Retinal pigment epithelial cell (primary cell): ENCODE results near the gene ALDH6A1.

Experiments used
- DNase-seq: peaks from one replicate; pipeline ENCODE4 v3.0.0-alpha.2; 2010; ENCODE audit warnings: low read depth
- H3K4me3 ChIP-seq: 2 replicates; pipeline ENCODE4 v1.5.1; 2011; ENCODE audit warnings: mild to moderate bottlenecking, low read length, control low read depth, moderate library complexity
- CTCF ChIP-seq: conservative IDR thresholded peaks from 2 replicates; pipeline ENCODE4 v1.5.1; 2011; ENCODE audit warnings: low read depth, low read length, control low read depth, inconsistent platforms

The ALDH6A1 gene

GRCh38 chr14:74080820-74081460 is 3.3 kb downstream of the ALDH6A1 start:
- no peak for DNase-seq
- TF ChIP-seq CTCF, result no peak
- H3K4me3 ChIP-seq, result no peak overlapping the region

- no peak overlapping the region for H3K4me3 ChIP-seq
- DNase-seq, result no peak
- no peak for TF ChIP-seq CTCF
These were observed 6.9 kb downstream of the ALDH6A1 start for GRCh38 chr14:74077401-74077800.

DNA sequence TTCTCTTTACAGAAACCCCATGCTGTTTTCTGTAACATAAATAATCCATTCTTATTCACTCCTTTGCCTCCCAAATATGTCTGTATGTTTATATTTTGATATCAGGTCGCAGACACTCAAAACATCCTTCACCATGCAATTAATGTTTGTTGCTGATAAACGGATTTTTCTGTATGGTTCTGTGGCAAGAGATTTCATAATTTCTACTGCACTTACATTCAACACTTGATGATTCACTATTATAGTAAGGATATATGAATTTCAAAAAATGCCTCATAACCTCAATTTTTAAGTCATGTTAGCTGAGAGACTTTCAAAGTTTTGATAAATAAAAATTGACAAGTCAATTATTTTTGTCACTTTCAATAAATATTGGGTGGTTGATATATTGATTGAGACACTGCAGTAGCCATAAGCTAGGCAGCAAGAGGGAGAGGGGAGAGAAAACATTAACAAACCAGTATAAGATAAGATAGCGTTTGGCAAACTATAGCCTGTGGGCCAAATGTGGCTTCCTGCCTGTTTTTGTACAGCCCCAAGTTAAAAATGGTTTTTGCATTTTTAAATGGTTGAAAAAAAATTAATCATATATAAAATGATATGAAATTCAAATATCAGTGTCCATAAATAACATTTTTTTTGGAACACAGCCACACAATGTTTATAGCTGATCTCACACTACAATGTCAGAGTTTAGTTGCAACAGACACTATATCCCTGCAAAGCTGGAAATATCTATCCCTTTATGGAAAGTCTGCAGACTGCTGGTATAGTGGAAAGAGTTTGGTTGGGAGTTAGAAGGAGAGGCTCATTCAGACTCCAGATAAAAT is 18.3 kb downstream of the ALDH6A1 start:
- no peak for DNase-seq
- H3K4me3 ChIP-seq, result no peak overlapping the region
- TF ChIP-seq CTCF, result no peak

DNA sequence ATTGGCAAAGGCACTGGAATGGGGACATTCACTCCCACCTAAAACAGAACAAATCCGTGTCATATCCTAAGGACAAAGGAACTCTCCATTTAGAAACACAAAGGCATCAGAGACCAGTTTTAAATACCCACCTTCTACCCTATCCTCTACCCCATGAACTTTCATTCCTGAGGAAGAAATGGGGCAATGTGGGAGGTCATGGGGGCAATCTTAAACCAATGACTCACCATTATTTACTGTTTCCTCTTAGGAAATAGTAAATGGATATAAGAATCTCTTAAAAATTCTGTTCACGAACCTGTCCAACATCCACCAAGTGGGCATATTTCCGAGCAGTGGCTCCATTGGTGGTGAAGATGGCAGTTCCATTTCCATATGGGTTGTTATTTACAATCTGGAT is 19.4 kb downstream of the ALDH6A1 start:
- DNase-seq, result no peak
- H3K4me3 ChIP-seq, result no peak overlapping the region
- no peak for TF ChIP-seq CTCF

DNA sequence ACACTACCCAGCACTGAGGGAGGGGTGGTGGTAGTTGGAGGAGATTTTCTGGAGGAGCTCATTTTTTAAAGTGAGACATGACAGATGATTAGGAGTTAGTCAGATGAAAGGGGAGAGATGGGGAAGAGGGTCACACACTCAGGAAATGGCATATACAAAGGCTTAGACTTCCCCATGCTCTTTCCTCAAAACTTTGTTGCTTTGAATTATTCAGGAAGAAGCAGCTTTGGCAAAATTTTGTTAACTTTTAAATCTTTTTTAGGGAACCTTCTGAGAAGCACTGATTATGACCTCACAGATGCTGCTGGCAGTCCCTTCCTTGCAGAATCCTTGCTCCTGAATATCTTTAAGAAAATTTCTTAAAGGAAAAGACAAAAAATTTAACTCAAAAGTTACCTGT is 19.8 kb downstream of the ALDH6A1 start:
- DNase-seq, result no peak
- no peak for TF ChIP-seq CTCF
- no peak overlapping the region for H3K4me3 ChIP-seq

- TF ChIP-seq CTCF, result no peak
- H3K4me3 ChIP-seq, result no peak overlapping the region
- DNase-seq, result no peak
These were observed 21.5 kb downstream of the ALDH6A1 start for GRCh38 chr14:74062809-74063150.

DNA sequence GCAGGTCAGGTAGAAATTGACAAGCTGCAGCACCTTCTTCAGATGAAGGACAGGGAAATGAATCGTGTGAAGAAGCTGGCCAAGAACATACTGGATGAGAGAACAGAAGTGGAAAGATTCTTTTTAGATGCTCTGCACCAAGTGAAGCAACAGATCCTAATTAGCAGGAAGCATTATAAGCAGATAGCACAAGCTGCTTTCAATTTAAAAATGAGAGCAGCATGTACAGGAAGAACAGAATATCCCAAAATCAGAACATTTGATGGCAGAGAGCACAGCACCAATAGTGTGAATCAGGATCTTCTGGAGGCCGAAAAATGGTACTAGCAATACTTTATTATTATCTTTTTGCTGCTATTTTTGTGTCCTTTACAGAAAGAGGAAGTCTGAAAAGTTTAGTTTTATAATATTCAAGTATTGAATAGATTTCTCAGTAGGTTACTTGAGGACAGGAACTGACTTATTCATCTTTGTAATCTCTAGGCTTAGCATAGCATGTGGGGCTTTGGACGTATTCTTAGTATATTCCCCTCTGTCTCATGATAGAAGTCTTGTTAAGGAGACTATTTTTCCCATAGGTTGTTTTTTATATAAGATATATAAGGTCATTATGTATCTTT is 34.3 kb downstream of the ALDH6A1 start:
- no peak for TF ChIP-seq CTCF
- no peak for DNase-seq

More for the DNA sequence above, 34.3 kb downstream of the ALDH6A1 start:
- H3K4me3 ChIP-seq, result no peak overlapping the region
